Subcutaneous preadipocyte (primary cell): Measurements from ENCODE around the gene KRT36. TPM values are rescaled to one million over a fixed set of nuclear protein-coding genes. Genes with fewer than 3 reads are reported as not detected.
A peak's percentile ranks its signal among the peaks of the same experiment; 100 is the strongest.

Source experiments
- small RNA-seq: library from RNA; depleted of rRNA; stranded (forward); fragments of <200 nt; gene quantifications from one replicate; pipeline ENCODE3, GENCODE V24; 2012
- total RNA-seq: library from RNA; depleted of rRNA; stranded (reverse); fragments of >200 nt; gene quantifications from 2 replicates; pipeline ENCODE4 v1.2.3, GENCODE V29; 2012

The KRT36 gene
- total RNA-seq = not detected in 2 replicates

DNA sequence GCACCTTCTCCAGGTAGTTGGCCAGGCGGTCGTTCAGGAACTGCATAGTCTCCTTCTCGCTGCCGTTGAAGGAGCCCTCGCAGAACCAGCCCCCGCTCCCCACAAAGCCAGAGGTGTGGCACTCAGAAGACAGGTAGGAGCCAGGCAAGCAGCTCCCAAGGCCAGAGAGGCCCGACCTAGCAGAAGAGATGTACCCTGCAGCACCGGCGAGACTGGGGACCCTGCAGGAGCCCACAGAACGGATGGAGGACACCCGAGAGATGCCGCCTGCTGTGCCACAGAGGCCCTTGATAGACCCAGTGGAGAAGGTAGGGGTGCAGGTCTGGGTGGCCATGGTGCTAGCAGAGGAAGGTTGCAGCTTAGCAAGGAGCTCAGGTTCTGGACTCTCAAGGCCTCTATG lies at the start of gene KRT36:
TSS of gene KRT36 (minus strand) at position 380 of the 400 bp plus-strand sequence. CDS start at position 334, 46 bp downstream.

DNA sequence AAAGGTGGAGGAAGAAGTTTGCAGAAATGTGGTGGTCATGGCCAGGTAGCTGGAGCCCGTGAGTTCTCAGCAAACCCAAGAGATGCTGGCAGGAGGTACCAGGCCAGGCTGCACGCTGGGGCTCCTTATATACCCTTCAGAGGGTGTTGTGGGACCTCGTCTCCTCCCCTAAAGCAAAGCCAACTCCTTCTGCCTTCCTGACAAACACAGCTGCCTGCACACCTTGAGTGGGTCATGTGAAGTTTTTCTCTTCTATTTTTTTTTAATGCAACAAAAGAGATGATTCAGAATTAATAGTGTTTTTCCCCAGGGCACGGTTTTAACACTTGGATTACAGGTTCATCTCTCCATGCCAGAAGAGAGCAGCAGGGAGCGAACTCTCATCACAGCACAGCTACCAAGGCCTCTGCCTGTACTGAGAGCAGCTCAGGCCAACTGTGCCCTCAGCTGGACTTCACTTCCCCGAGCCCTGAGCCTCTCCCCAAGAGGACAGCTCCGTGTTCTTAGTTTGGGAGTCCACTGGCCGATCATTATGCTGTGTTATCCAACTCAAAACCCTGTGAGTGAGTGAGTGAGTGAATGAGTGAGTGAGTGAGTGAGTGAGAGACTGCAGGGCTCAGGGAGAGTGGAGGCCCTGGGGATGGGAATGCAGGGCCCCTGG lies 29.2 kb upstream of the KRT36 start, which contains the start of gene KRT15:
TSS of gene KRT15 (minus strand) at position 102 of the 661 bp plus-strand sequence. CDS start at position 39, 63 bp downstream.

DNA sequence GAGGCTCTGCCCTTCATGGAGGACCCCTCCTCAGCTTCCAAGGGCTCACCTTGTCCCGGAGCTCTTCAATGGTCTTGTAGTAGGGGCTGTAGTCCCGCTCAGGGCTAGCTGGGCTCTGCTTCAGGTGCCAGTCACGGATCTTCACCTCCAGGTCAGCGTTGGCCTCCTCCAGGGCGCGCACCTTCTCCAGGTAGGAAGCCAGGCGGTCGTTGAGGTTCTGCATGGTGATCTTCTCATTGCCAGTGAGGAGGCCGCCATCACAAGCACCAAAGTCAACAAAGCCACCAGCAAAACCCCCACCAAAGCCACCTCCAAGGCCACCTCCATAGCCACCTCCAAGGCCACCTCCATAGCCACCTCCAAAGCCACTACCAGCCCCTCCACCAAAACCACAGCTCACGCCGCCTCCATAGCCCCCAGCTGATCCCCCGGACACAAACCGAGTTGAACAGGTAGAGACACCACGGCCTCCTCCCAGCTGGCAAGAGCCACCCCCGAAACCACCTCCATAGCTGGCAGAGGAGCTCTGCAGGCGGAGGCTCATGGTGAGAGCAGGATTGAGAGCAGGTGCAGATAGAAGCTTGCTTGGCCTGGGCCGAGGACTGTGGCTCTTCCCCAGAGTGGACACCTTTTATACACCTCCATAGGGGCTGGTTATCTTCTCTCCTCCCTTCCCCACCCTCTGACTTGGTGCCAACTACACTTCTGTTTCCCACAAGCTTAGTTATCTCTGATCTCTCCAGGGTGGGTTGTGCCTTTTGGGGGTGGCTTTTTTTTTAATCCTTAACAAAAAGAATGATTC lies 15.5 kb upstream of the KRT36 start, which contains the start of gene KRT13:
TSS of gene KRT13 (minus strand) at position 606 of the 802 bp plus-strand sequence. CDS start at position 544, 62 bp downstream.

DNA sequence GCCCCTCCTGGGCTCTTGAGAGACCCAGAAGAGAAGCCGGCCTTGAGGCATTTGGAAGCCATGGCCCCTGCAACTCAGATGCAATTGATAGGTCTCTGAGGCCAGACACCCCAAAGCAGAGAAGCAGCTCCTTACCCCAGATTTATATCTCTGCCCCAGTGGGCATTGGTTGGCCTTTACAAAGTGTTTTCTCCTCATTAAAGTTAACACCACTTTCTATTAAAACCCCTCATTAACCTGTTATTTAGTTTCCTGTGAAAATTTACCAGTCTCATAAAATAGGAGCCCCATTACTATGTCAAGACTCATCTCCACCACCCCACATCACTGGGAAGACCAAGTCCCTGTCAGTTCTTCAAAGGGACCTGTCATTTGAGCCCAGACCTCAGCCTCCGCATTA lies 8.7 kb downstream of the KRT36 start, which contains the start of gene KRT35:
TSS of gene KRT35 (minus strand) at position 116 of the 400 bp plus-strand sequence. CDS start at position 62, 54 bp downstream.

DNA sequence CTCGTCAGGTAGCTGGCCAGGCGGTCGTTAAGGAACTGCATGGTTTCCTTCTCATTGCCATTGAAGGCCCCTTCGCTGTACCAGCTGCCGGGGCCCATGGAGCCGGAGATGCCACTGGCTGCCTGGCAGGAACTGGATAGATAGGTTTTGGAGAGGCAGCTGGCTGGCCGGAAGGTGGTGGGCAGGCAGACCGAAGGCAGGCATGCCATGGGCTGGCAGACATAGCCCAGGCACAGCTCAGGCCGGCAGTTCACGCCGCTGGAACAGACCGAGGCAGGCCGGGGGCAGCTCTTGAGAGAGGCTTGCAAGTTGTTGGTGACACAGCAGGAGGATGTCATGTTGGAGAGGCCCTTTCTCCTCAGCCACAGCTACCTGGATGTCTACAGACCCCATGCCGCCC lies 22.7 kb downstream of the KRT36 start, which contains the start of gene KRT32:
TSS of gene KRT32 (minus strand) at position 399 of the 400 bp plus-strand sequence. CDS start at position 338, 61 bp downstream.

DNA sequence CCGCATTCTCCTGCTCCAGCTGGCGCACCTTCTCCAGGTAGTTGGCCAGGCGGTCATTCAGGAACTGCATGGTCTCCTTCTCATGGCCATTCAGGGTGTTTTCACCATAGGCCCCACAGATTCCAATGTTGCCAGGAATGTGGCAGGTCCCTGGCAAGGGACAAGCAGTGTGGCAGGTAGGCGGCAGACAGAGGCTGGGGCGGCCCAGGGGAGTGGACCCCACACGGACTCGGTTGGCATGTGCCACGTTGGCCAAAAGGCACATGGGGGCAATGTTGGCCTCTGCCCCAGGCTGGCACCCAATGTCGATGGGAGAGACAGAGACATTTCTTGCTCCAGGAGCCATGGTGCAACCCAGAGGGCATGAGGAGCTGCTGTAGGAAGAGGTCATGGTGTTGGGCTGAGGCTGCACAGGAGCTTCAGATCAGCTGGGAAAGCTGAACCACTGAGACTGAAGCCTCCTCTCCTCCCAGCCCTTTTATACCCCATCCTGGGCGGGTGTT lies 49.1 kb downstream of the KRT36 start, which contains the start of gene KRT38:
TSS of gene KRT38 (minus strand) at position 453 of the 503 bp plus-strand sequence. CDS start at position 391, 62 bp downstream.

Small RNAs within 50 kb of the gene (small RNA-seq; reads per million reads assigned to genes)
- gene RNU2-32P = 5.0 reads per million, percentile 92 among the genes with 10 or more reads in this experiment

Other genes starting within 250 kb of the KRT36 start
- gene KRTAP9-4, start 240.2 kb downstream of the KRT36 start, total RNA-seq = not detected in 2 replicates
- gene KRTAP9-9, start 234.5 kb downstream of the KRT36 start, total RNA-seq = not detected in 2 replicates
- not detected in 2 replicates for gene KRTAP9-6, start 224.5 kb downstream of the KRT36 start, total RNA-seq
- not detected in 2 replicates for gene KRTAP9-7, start 214.2 kb downstream of the KRT36 start, total RNA-seq
- not detected in 2 replicates for gene KRTAP29-1, start 187.1 kb downstream of the KRT36 start, total RNA-seq
- gene KRTAP16-1, start 180.6 kb downstream of the KRT36 start, total RNA-seq = not detected in 2 replicates
- gene KRTAP17-1, start 174.2 kb downstream of the KRT36 start, total RNA-seq = not detected in 2 replicates
- gene KRT33A, start 139.1 kb downstream of the KRT36 start, total RNA-seq = not detected in 2 replicates
- gene KRT33B, start 120.1 kb downstream of the KRT36 start, total RNA-seq = not detected in 2 replicates
- 0.37 and 0.59 TPM in 2 replicates for gene KRT34, start 107.6 kb downstream of the KRT36 start, total RNA-seq
- not detected in 2 replicates for gene KRT31, start 92.3 kb downstream of the KRT36 start, total RNA-seq
- not detected in 2 replicates for gene KRT37, start 65.3 kb downstream of the KRT36 start, total RNA-seq
- not detected in 2 replicates for gene KRT38, start 48.9 kb downstream of the KRT36 start, total RNA-seq
- not detected in 2 replicates for gene KRT32, start 22.5 kb downstream of the KRT36 start, total RNA-seq
- not detected in 2 replicates for gene KRT35, start 8.8 kb downstream of the KRT36 start, total RNA-seq
- gene KRT13, start 15.7 kb upstream of the KRT36 start, total RNA-seq = not detected in 2 replicates
- gene KRT15, start 29.0 kb upstream of the KRT36 start, total RNA-seq = 0.78 TPM in 1 of 2 replicates, not detected in the other
- gene KRT19, start 38.4 kb upstream of the KRT36 start, total RNA-seq = 3.7 and 12.5 TPM in 2 replicates
- not detected in 2 replicates for gene KRT9, start 82.1 kb upstream of the KRT36 start, total RNA-seq
- 0.59 TPM in 1 of 2 replicates, not detected in the other for gene KRT14, start 97.0 kb upstream of the KRT36 start, total RNA-seq
- gene KRT16, start 122.9 kb upstream of the KRT36 start, total RNA-seq = not detected in 2 replicates
- gene KRT17, start 134.7 kb upstream of the KRT36 start, total RNA-seq = 1.2 and 1.8 TPM in 2 replicates
- gene EIF1, start 199.0 kb upstream of the KRT36 start, total RNA-seq = 55.1 and 55.7 TPM in 2 replicates
- not detected in 2 replicates for gene GAST, start 222.4 kb upstream of the KRT36 start, total RNA-seq
- gene HAP1, start 244.7 kb upstream of the KRT36 start, total RNA-seq = not detected in 2 replicates